Neural cell (in vitro differentiated cells): ENCODE results near the gene OR52H1.

Experiments used
- EP300 ChIP-seq: fragments of 450-650 bp; conservative IDR thresholded peaks from 2 replicates; pipeline ENCODE4 v1.6.1; 2014; ENCODE audit warnings: antibody characterized with exemption, mild to moderate bottlenecking, moderate library complexity; ENCODE audit not compliant: poor library complexity, severe bottlenecking
- POLR2AphosphoS5 ChIP-seq: IDR thresholded peaks from 2 replicates; pipeline ENCODE4 v1.6.1; 2012
- TF ChIP-seq, protein P1 (sequence below): fragments of 450-650 bp; IDR thresholded peaks from 2 replicates; pipeline ENCODE4 v1.5.1; 2014; ENCODE audit warnings: antibody characterized with exemption, mild to moderate bottlenecking, moderate library complexity; ENCODE audit not compliant: poor library complexity, severe bottlenecking

DNA sequence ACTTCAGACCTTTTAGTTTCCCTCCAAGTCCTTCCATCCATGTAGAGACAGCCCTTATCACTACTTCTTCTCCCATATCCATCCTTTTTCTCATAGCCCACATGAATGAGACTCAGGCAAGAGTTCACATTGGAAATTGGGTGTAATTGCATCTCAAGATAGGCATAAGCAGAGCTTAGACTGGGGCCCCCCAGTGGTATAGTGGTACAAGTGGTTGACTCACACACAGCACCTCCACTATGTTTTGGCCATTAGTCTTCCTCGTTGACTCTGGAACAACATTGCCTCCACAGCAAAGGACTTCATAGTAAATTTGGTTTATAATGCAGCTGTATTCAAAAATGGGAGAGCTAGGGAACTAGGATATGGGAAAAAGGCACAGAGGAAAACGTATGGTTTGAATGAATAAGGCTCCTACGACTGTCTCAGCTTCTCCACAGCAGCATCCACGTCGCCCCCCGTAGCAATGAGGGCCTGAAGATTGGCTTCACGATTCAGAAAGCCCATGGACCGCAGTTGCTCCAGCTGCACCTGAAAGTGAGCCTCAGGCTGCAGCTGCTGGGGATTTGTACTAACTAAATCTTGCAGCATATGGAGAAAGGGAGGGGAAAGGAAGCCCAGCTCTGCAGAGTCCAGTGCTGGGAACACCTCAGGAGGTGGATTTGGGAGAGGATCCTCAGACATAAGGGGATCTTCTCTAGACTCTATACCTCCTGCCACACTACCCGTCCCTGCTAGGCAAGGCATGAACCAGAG lies 41.0 kb downstream of the OR52H1 start:
- TF ChIP-seq, protein P1, sequence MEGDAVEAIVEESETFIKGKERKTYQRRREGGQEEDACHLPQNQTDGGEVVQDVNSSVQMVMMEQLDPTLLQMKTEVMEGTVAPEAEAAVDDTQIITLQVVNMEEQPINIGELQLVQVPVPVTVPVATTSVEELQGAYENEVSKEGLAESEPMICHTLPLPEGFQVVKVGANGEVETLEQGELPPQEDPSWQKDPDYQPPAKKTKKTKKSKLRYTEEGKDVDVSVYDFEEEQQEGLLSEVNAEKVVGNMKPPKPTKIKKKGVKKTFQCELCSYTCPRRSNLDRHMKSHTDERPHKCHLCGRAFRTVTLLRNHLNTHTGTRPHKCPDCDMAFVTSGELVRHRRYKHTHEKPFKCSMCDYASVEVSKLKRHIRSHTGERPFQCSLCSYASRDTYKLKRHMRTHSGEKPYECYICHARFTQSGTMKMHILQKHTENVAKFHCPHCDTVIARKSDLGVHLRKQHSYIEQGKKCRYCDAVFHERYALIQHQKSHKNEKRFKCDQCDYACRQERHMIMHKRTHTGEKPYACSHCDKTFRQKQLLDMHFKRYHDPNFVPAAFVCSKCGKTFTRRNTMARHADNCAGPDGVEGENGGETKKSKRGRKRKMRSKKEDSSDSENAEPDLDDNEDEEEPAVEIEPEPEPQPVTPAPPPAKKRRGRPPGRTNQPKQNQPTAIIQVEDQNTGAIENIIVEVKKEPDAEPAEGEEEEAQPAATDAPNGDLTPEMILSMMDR, result no peak
- TF ChIP-seq POLR2AphosphoS5 (no peak), EP300 (no peak)
